Panc1 (cell line): ENCODE results near the gene WHAMM.

Experiments
- POLR2AphosphoS5 ChIP-seq: IDR thresholded peaks from 2 replicates; pipeline ENCODE4 v1.6.1; 2012; ENCODE audit warnings: mild to moderate bottlenecking, low read depth, low read length, moderate library complexity
- TF ChIP-seq, protein P1 (sequence below): fragments of 450-650 bp; IDR thresholded peaks from 2 replicates; pipeline ENCODE4 v1.5.1; 2017; ENCODE audit warnings: mild to moderate bottlenecking

DNA sequence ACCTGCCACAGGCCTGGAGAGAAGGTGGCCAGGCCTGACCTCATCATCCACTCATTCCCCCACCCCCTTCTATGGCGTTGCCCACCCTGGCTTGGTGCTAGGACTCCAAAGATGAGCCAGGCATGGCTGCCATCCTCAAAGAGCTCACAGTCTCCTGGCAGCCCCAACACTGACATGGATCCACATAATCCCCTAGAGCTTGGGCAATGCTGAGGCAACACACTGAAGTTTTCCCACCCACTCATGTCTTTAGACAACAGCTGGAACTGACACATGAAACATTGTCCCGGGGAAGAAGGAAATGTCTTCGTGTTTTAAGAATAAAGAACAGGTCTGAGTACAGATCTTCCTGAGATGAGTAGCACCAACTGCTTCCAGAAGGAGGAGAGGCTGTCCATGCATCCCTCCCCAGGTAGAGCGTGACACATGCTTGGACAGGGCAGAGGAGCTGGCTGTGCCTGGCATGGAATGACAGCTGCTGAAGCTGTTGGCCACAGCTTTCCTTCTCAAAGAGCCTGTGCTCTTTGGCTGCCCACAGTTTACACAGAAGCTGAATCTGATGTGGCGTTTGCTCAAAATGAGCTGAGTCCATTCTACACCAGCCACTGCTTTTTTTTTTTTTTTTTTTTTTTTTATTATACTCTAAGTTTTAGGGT lies 73.0 kb downstream of the WHAMM start:
- TF ChIP-seq, protein P1, sequence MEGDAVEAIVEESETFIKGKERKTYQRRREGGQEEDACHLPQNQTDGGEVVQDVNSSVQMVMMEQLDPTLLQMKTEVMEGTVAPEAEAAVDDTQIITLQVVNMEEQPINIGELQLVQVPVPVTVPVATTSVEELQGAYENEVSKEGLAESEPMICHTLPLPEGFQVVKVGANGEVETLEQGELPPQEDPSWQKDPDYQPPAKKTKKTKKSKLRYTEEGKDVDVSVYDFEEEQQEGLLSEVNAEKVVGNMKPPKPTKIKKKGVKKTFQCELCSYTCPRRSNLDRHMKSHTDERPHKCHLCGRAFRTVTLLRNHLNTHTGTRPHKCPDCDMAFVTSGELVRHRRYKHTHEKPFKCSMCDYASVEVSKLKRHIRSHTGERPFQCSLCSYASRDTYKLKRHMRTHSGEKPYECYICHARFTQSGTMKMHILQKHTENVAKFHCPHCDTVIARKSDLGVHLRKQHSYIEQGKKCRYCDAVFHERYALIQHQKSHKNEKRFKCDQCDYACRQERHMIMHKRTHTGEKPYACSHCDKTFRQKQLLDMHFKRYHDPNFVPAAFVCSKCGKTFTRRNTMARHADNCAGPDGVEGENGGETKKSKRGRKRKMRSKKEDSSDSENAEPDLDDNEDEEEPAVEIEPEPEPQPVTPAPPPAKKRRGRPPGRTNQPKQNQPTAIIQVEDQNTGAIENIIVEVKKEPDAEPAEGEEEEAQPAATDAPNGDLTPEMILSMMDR, result no peak
- no peak for TF ChIP-seq POLR2AphosphoS5
